C4-2B (cell line): ENCODE data around the gene HIGD1C.

Source experiments
- H3K27ac ChIP-seq: fragments of 450-650 bp; 2 replicates; pipeline ENCODE4 v1.5.1; 2017
- CTCF ChIP-seq: fragments of 450-650 bp; conservative IDR thresholded peaks from 2 replicates; pipeline ENCODE4 v1.5.1; 2017; ENCODE audit warnings: mild to moderate bottlenecking
- ZFX ChIP-seq: fragments of 450-650 bp; IDR thresholded peaks from 2 replicates; pipeline ENCODE4 v1.6.1; 2017

Gene HIGD1C

GRCh38 chr12:50988051-50988450, 35.7 kb downstream of the HIGD1C start:
- H3K27ac ChIP-seq, result no peak overlapping the region
- TF ChIP-seq CTCF (no peak), ZFX (no peak)

GRCh38 chr12:50988871-50989270, 36.5 kb downstream of the HIGD1C start:
- no peak overlapping the region for H3K27ac ChIP-seq
- TF ChIP-seq CTCF (no peak), ZFX (no peak)

- no peak for TF ChIP-seq CTCF
- no peak for TF ChIP-seq ZFX
- H3K27ac ChIP-seq, result no peak overlapping the region
Measured at GRCh38 chr12:50990147-50990727, 37.9 kb downstream of the HIGD1C start.

- TF ChIP-seq ZFX (no peak), CTCF (no peak)
- H3K27ac ChIP-seq, result no peak overlapping the region
Measured at GRCh38 chr12:50990791-50991190, 38.4 kb downstream of the HIGD1C start.

GRCh38 chr12:50991291-50991690, 38.9 kb downstream of the HIGD1C start:
- no peak overlapping the region for H3K27ac ChIP-seq
- TF ChIP-seq ZFX (no peak), CTCF (no peak)

- H3K27ac ChIP-seq, result no peak overlapping the region
- TF ChIP-seq ZFX, result no peak
- TF ChIP-seq CTCF, result no peak
Measured at GRCh38 chr12:50992819-50993218, 40.5 kb downstream of the HIGD1C start.

- H3K27ac ChIP-seq, result no peak overlapping the region
- TF ChIP-seq ZFX (no peak), CTCF (no peak)
Measured at GRCh38 chr12:50999093-50999492, 46.7 kb downstream of the HIGD1C start.
